Measurements from ENCODE around the gene NOPCHAP1.

DNA sequence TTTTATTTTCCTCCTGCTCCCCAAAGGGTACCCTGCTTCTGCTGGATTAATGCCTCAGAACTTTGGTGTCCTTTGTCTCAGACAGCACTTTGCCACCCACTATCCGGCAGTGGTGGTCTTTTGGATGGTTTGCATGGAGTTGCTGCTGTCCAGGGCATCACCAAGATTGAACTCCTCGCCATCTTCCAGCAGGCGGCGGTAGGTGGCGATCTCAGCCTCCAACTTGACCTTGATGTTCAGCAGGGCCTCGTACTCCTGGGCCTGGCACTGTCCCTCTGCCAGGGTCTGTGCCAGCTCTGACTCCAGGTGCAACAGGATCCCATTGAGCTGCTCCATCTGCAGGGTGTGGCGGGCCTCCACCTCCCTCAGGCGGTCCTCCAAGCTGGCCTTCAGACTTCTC lies 9.4 kb upstream of the NOPCHAP1 start:
- TF ChIP-seq CTCF (IDR thresholded peaks at IDR 0.05) (no peak), POLR2A (IDR thresholded peaks at IDR 0.05) (no peak), EP300 (IDR thresholded peaks at IDR 0.05) (no peak)
